ENCODE results near the gene HINFP.

- TF ChIP-seq POU6F1 (CRISPR knock-in tag; IDR thresholded peaks at IDR 0.05; ENCODE audit: borderline replicate concordance, low read depth) = no peak
- TF ChIP-seq ZNF8 (CRISPR knock-in tag; IDR thresholded peaks at IDR 0.05) = no peak
- TF ChIP-seq PATZ1 (CRISPR knock-in tag; IDR thresholded peaks at IDR 0.05; ENCODE audit: borderline replicate concordance) = no peak
- TF ChIP-seq CSRNP3 (CRISPR knock-in tag; IDR thresholded peaks at IDR 0.05) = no peak
- TF ChIP-seq ARNTL (CRISPR knock-in tag; IDR thresholded peaks at IDR 0.05; ENCODE audit: borderline replicate concordance, low read depth) = no peak
- no peak for TF ChIP-seq ZFP30 (CRISPR knock-in tag; IDR thresholded peaks at IDR 0.05)
- no peak for TF ChIP-seq CREB5 (CRISPR knock-in tag; IDR thresholded peaks at IDR 0.05; ENCODE audit: low read depth)
- TF ChIP-seq ESRRG (CRISPR knock-in tag; IDR thresholded peaks at IDR 0.05) = no peak
- TF ChIP-seq ZNF565 (CRISPR knock-in tag; conservative IDR thresholded peaks at IDR 0.05; ENCODE audit: low read depth) = no peak
- no peak for TF ChIP-seq TOX (CRISPR knock-in tag; IDR thresholded peaks at IDR 0.05; ENCODE audit: borderline replicate concordance)
- no peak for TF ChIP-seq OSR1 (CRISPR knock-in tag; IDR thresholded peaks at IDR 0.05)
- TF ChIP-seq RARB (CRISPR knock-in tag; IDR thresholded peaks at IDR 0.05) = no peak
Observed at GRCh38 chr11:119180729-119181676, 59.6 kb downstream of the HINFP start.
